Measurements from ENCODE around the gene SDC3. TPM values are rescaled to one million over a fixed set of nuclear protein-coding genes. Genes with fewer than 3 reads are reported as not detected.

SDC3 gene
- total RNA-seq, 1 donor from 2014 or later, result 0.25 TPM

GRCh38 chr1:30855686-30856259 lies 52.8 kb downstream of the SDC3 start:
- intact Hi-C loops (cut with micrococcal nuclease), result no loop called here

- intact Hi-C loops (cut with micrococcal nuclease), result no loop called here
Observed at GRCh38 chr1:30853350-30853749, 55.2 kb downstream of the SDC3 start.

DNA sequence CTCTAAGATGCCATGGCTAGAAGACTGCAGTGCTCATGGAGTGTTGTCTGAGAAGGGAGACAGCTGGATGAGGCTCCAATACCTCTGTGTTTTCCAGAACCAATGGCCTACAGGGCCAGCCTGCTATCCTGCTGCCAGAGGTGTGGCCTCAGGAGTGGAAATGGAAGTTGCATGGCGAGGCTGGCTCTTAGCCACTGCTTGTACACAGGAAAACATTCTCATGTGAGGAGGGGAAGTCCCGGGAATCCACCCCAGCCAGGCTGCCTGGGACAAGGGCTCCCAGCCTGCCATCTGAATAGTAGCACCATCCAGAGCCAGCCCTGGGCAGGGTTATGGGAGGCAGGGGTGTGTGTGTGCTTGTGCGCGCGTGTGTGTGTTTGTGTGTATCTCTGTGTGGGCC lies 56.5 kb downstream of the SDC3 start:
- intact Hi-C loops (cut with micrococcal nuclease), result no loop called here

GRCh38 chr1:30851286-30851685 lies 57.3 kb downstream of the SDC3 start:
- intact Hi-C loops (cut with micrococcal nuclease), result no loop called here

- intact Hi-C loops (cut with micrococcal nuclease), result no loop called here
Observed at GRCh38 chr1:30850607-30851006, 58.0 kb downstream of the SDC3 start.

DNA sequence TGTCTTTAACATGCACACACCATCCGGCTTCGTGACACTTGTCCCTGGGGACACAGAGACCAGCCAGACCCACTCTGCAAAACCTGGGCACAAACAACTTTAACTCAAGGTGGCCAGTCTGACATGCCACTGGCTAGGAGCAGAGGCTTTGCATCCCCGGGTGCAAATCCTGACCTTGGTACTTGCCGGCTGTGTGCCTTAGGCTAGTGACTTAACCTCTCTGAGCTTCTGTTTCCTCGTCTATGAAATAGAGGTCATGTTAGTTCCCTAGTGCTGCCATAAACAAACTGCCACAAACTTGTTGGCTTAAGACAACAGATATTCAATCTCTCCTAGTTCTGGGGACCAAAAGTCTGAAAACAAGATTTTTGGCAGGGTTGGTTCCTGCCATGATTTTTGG lies 60.4 kb downstream of the SDC3 start:
- intact Hi-C loops (cut with micrococcal nuclease), result no loop called here

GRCh38 chr1:30847358-30847972 lies 61.1 kb downstream of the SDC3 start:
- intact Hi-C loops (cut with micrococcal nuclease), result no loop called here

- intact Hi-C loops (cut with micrococcal nuclease), result no loop called here
Observed at GRCh38 chr1:30846587-30846986, 62.0 kb downstream of the SDC3 start.

- intact Hi-C loops (cut with micrococcal nuclease), result no loop called here
Observed at GRCh38 chr1:30845904-30846290, 62.7 kb downstream of the SDC3 start.

DNA sequence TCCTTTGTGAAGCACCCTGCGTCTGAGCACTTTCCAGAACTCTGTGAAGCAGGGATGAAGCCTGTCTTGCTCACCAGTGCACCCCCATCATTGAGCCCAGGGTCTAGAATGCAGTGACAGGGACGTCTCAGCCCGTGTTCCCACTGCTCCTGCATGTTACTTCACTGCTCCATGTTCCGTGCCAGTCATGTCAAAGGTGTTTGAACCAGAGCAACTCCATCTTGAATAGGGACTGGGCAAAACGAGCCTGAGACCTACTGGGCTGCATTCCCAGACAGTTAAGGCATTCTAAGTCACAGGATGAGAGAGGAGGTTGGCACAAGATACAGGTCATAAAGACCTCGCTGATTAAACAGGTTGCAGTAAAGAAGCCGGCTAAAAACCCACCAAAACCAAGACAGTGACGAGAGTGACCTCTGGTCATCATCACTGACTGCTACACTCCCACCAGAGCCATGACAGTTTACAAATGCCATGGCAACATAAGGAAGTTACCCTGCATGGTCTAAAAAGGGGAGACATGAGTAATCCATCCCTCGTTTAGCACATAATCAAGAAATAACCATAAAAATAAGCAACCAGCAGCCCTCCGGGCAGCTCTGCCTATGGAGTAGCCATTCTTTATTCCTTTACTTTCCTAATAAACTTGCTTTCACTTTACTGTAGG lies 63.2 kb downstream of the SDC3 start:
- intact Hi-C loops (cut with micrococcal nuclease), result no loop called here

GRCh38 chr1:30844631-30845030 lies 63.9 kb downstream of the SDC3 start:
- intact Hi-C loops (cut with micrococcal nuclease), result no loop called here

DNA sequence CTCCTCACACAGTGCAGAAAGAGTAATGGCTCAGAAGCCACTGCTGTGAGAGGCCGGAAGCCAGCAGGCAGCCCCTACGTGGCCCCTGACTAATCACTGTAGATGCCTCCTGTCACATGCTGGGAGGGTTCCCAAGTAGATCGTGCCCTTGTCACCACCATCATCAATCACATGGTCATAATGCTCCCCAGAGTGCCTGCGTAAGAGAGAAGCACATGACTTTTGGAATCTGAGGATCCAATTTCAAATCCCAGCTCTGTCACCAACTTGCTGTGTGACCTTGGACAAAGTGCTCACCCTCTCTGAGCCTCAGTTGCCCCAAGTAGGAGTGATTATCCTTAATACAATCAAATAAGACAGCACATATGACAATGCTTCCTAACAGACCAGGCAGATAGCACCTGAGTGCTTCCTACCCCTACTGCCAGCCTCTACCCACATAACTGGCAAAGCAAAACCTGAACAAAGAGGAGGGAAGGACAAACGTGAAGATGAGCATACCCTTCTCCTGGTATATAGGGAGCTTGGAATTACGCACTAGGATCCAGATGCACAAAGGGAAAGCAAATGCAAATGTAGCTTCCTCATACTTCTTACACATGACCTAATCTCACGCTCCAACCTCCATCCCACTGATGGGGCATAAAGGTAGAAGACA lies 65.7 kb downstream of the SDC3 start:
- intact Hi-C loops (cut with micrococcal nuclease), result loop anchor here (2.0 kb wide), 1 partner anchor 20 kb away; no protein-coding TSS in a partner anchor

DNA sequence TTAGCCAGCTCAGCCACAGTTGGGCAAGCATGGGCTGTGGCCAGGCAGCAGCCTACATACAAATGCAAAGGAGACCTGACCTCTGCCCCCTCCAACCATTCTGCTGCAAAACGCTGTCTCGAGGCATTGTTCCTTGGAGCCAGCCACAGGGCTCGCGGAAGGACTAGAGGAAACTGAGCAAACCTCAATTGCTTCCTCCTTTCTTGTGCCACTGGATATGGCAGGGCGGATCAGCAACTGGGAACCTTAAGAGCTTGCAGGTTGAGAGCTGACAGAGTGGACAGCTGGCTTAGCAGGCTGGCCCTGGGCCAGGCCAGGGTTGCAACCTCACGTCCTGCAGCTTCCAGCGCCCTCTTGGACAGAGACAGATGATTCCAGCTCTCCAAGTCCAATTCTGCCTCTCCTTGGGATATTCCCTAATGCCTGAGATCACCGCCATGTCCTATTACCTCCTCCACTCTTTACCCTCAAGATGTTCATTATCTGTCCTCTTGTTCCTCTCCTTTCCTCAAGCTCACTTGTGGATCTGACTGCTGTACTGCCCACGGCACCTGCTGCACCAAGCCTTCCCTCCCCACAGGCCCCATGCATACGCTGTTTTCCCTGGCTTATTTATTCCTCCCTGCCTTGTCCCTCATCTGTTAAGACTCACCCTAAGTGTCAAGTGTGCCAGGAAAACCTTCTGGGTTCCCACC lies 67.5 kb downstream of the SDC3 start:
- intact Hi-C loops (cut with micrococcal nuclease), result no loop called here

DNA sequence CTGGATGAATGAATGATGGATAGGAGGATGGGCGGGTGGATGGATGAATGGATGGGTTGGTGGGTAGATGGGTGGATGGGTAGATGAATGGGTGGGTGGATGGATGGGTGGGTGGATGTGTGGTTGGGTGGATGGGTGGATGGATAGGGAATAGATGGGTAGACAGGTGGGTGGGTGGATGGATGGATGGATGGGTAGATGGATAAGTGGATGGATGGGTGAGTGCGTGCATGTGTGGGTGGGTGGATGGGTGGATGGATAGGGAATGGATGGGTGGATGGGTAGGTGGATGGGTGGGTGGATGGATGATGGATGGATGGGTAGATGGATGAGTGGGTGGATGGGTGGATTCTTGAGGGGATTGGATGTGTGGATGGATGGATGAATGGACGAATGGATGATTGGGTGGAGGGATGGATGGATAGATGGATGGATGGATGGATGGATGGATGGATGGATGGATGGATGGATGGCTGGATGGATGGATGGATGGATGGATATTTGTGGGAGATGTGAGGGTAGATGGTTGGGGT lies 68.7 kb downstream of the SDC3 start:
- intact Hi-C loops (cut with micrococcal nuclease), result no loop called here

DNA sequence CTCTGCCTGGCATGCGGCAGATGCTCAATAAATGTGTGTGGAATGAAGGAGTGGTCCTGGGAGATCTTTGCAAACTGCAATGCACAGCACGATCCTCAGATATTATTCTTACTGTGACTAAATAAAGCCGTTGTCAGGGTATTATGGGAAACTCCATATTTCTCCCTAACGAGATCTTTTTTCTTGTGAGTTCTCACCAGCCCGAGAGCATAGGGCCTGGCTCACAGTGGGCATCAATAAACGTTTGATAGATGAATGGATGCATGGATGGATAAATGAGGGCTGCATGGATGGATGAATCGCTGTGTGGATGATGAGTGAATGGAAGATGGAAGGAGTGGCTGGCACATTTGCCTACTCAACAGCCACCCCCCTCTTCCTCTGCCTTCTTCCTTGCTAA lies 69.6 kb downstream of the SDC3 start:
- intact Hi-C loops (cut with micrococcal nuclease), result no loop called here

DNA sequence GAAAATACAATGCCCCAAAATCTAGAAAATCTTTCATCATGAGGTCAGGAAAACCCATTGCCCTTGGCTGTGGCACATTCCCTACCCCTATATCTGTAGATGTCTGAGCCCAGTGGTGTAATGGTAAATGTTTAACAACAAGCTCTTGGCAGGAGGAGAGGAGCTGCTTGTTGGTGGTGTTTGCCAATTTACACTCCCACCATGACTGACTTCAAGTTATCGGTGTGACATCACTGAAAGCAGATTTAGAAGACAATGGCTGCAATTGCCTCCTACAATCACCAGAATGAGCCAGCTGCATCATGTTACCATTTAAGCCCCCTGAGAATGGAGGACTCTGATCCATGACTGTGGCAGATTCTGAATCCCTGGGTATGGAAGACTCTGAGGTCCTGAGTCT lies 70.9 kb downstream of the SDC3 start:
- intact Hi-C loops (cut with micrococcal nuclease), result no loop called here

DNA sequence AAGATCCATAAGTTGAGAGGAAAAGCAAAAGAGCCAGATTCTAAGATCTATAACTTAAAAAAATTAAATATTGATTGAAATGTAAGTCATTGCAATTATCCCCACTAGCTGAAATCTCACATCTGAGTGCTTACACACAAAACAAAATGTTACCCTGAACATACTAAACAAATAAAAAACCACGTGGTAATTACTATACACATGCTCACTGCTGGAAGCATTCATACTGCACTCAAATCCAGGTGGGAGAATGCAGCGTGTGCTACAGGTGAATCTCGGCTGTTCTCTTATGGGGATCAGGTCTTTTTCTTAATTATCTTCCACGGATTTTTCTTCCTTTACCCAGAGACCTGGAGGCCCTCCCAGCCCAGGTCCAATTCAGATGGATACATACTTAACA lies 74.3 kb downstream of the SDC3 start:
- intact Hi-C loops (cut with micrococcal nuclease), result no loop called here

DNA sequence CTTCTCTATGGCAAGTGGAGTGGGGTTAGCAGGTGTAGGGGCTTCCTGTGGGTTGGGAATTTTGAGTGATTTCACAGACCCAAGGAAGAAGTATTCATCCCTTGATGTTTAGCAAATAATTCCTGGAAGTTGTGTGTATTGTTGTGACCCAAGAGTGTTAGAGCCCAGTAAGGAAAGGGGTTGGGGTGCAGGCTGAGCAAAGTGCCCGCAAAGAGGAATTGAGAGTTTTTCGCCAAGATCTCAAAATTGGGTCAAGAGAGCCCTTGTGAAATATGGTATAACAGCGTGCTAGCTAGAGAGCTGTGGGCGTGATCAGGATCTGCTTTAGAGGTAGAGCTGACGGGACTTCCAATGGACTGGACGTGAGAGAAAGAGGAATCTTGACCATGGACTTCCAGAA lies 78.0 kb downstream of the SDC3 start:
- intact Hi-C loops (cut with micrococcal nuclease), result no loop called here

- intact Hi-C loops (cut with micrococcal nuclease), result no loop called here
Observed at GRCh38 chr1:30829889-30830288, 78.7 kb downstream of the SDC3 start.

DNA sequence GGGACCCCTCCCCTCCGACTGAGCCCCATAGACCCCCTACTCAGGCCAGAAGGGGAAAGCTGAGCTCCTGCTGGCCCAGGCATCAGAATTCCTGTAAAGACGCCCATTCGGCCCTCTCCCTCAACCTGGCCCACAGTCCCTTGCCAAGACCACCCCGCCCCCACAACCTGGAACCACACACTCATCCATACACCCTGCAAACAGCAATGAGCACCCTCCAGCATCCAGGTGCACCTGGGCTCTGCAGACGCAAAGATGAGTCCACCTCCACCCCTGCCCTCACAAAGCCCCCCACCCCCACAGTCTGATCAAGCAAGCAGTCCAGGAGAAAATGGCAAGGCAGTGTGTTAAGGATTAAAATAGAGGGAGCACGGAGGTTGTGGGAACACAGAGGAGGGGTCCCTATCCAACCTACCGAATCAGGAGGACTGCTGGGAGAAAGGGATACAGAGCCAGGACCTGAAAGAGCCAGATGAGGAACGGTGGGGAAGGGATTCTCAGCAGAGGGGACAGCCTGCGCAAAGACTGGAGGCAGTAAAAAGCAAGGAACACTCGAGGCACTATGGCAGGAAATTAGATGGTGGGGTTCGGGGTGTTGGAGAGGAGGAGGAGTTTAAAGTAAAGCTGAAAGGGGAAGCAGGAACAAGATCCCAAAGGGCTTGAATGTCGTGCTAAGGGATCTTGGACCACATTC lies 83.7 kb downstream of the SDC3 start:
- intact Hi-C loops (cut with micrococcal nuclease), result no loop called here
